HG02798 (cell line): ENCODE results near the gene SMARCA5.
"Not testable (repeated sequence)": the region's sequence is repeated elsewhere in the genome, so short reads cannot be mapped to it uniquely, and the experiment has no call there.

Experiments
- ATAC-seq: cut with Tn5 transposase; IDR thresholded peaks from one replicate; pipeline ENCODE4 v1.9.1; 2021; ENCODE audit warnings: mild to moderate bottlenecking; ENCODE audit not compliant: unreplicated experiment, poor library complexity

Gene SMARCA5, protein sequence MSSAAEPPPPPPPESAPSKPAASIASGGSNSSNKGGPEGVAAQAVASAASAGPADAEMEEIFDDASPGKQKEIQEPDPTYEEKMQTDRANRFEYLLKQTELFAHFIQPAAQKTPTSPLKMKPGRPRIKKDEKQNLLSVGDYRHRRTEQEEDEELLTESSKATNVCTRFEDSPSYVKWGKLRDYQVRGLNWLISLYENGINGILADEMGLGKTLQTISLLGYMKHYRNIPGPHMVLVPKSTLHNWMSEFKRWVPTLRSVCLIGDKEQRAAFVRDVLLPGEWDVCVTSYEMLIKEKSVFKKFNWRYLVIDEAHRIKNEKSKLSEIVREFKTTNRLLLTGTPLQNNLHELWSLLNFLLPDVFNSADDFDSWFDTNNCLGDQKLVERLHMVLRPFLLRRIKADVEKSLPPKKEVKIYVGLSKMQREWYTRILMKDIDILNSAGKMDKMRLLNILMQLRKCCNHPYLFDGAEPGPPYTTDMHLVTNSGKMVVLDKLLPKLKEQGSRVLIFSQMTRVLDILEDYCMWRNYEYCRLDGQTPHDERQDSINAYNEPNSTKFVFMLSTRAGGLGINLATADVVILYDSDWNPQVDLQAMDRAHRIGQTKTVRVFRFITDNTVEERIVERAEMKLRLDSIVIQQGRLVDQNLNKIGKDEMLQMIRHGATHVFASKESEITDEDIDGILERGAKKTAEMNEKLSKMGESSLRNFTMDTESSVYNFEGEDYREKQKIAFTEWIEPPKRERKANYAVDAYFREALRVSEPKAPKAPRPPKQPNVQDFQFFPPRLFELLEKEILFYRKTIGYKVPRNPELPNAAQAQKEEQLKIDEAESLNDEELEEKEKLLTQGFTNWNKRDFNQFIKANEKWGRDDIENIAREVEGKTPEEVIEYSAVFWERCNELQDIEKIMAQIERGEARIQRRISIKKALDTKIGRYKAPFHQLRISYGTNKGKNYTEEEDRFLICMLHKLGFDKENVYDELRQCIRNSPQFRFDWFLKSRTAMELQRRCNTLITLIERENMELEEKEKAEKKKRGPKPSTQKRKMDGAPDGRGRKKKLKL

DNA sequence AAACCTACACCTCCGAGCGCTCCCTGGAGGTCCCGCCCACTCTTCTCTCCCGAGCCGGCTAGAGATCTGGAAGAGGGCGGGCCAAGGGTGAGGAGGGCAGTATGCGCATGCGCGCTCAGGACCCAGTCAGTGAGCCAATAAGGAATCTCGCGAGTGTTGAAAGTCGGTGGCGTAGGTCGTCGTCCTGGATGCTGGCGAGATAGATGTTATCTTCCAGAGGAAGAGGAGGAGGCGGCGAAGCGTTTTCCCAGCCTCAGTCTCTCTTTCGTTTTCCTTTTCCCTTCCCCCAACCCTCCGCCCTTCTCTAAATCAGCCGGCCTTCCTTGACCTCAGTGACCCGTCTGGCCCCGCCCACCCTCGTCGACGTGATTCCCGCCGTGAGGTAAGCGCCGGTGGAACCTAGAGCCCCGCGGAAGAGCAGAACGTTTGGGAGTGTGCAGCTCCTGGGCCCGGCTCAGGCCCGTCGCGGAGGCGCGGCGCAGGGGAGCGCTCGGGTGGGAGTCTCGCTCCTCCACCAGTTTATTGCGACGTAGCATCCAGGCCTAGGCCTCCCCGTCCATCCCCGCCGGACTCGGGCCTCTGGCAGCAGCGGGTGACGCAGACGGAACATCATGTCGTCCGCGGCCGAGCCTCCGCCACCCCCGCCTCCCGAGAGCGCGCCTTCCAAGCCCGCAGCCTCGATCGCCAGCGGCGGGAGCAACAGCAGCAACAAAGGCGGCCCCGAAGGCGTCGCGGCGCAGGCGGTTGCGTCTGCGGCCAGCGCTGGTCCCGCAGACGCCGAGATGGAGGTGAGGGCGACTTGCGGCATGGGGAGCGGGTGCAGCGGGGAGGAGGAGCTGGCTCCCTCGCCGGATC is at the start of gene SMARCA5:
Gene SMARCA5, plus strand, starts transcription at position 389 of the 855 bp plus-strand sequence. Its CDS starts 223 bp downstream, at position 612.
- peak; percentile 88 for ATAC-seq

DNA sequence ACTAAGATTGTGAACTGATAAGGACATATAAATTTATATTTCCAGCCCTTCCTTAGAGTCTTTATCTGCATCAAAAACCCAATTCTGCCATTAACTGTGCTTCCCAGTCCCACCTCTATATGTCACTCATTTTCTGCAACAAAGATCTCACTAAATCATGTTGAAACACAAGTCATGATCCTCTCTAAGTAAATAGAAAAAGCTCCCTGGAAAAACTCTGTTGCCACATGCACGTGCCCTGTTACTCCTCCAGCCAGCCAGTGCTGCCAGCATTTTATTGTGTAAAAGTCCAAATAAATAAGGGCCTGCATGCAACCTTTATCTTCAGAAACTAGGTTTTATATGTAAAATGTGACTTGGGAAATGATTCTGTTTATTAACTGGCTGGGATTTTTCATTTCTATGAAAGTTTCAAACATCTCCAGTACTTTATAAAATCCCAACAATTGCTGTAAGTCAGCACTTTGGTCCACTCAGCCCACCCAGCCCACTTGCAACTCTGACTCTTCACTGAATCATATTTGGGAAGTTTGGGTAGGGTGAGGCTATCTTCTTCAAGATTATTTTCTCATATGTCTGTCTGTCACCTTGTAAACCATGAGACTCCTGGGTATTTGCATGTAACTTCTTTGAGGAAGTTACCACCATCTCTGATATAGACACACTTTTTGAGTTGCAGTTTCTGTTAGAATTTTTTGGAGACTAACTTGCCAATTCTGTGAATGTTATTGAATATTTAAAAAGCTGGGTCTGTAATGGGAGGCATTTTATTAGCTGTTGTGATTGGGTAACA is 40.0 kb upstream of the SMARCA5 start:
- ATAC-seq = peak; percentile 82

DNA sequence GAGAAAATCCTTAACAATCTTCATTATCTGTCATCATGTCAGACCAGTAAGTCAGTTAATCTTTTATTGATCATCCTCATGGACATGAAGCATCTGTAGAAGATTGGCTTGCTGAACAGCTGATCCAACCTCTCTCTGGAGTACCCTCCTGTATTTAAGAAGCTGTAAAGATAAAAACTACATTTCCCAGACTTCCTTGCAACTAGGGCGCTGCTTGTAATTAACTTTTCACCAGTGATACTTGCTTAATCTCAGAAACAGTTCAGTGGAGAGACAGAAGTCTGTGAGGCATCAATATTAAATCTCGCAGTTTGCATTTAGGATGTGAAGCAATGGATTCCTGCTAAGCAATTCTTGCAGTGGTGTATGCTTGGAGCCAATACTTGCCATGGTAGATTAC is 36.0 kb upstream of the SMARCA5 start:
- no peak for ATAC-seq

DNA sequence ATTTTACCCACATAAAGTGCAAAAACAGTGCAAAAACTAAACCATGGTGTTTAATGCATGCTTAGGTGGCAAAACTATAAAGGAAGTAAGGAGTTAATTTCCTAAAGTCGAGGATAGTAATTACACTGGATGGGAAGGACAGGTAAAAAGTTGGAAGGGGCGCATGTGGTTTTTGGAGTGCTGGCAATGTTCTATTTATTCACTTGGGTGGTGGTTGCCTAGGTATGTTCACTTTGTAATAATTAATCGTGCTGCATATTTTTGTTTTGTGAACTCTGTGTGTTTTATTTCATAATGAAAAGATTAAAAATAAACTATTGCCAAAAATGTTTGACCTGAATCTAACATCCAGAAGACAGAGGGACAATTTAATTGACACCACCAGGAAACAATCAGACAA is 32.1 kb upstream of the SMARCA5 start:
- ATAC-seq = no peak

DNA sequence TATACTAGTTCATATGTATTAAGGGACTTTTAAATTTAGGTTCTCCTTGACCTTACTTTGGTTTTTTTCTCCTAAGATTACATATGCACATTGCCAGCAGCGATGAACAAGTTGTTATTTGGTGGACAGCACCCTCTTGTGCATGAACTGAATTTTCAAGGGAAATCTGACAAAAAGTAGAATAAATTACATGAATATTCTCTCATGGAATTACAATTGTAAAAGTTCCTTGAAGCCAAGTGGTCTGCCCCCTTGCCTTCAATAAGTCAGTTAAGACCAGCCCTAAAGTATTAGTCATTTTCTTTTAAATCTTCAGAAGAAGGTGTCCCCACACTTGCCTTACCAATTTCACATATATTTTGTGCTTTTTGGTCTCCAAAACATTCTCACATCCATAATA is 30.7 kb upstream of the SMARCA5 start:
- peak; percentile 63 for ATAC-seq

DNA sequence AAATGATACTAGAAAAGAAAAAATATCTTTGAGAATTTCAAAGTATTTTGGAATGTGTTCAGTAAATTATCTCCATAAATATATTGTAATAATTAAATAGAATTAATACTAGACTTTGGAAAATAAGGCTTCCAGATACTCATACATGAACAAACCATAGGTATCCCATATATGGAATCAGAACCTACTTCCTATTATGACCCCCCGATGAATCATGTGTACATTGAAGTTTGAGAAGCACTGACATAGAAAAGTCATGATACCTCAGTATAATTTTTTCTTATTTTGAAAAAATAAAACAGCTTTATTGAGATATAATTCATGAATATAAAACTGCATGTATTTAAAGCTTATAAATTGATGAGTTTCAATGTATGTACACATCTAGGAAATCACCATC is 27.2 kb upstream of the SMARCA5 start:
- no peak for ATAC-seq

DNA sequence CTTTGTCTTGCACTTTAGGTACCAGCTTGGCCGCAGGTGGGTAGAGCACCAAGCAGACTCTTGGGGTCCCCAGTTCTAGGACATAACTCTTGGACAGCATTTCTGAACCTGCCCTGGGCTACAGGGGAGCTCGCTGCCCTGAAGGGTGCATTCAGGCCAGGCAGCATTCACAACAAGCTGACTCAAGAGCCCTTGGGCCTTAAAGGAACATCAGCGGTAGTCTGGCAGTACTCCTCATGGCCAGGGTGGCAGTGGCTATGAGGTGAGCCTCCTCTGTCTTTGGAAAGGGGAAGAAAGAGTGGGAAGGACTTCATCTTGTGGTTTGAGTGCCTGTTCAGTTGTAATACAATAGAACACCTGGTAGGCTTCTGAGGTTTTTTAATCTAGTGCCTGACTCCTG is 24.8 kb upstream of the SMARCA5 start:
- ATAC-seq = no peak

DNA sequence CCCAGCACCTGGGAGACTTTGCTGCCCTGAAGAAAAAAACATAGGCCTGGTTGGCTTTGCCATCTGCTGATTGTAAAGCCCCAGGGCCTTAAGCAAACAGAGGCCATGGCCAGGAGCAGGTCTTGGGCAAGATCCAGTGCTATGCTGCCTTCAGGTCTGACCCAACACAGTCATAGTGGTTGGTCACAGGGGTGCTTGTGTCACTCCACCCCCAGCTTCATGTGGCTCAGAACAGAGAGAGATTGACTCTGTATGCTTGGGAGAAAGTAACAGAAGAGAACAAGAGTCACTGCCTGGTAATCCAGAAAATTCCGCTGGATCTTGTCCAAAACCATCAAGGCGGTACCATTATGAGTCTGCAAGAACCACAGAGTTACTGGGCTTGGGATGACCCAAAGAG is 24.4 kb upstream of the SMARCA5 start:
- ATAC-seq = no peak

DNA sequence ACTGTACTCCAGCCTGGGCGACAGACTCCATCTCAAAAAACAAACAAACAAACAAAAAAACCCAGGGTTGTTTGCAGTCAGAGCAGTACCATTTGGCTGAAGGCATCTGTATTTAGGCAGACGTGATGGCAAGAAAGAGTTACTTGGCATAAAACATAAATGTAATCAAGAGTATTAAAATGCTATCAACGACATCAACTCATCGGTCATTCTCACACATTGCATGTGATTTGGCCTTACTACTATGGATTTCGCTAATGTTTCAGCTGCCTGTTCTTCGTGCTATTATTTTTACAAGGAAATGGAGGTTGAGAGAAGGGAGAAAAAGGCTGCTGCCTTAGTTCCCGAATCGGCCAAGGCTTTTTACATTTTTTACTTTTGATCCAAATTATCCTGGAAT is 15.5 kb upstream of the SMARCA5 start:
- ATAC-seq = no peak

DNA sequence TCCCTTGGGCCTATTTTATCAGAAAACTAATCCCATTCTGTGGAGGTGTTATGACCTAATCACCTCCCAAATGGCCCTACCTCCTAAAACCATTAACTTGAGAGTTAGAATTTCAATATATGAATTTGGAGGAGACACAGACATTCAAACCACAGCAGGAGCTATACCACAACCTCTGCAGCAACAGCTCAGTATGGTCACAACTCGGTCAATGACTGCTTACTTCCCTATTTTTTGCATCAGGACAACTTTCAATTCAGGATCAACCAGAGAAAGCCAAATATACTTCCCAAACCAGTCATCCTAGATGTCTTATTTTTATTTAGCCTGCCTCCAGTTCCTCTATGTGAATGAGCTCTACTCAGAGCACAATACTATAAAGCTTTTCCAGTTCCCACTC is 11.3 kb upstream of the SMARCA5 start:
- no peak for ATAC-seq

DNA sequence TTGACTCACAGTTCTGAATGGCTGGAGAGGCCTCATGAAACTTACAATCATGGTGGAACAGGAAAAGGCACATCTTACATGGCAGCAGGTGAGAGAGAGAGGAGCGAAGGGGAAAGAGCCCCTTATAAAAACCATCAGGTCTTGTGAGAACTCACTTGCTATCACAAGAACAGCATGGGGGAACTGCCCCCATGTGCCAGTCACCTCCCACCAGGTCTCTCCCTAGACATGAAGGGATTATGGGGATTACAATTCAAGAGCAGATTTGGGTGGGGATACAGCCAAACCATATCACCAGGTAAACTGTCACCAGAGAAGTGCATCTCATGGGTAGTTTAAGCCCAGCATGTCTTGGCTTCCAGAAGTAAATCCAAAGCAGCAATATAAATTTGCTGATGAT is 7.5 kb upstream of the SMARCA5 start:
- ATAC-seq = no peak

DNA sequence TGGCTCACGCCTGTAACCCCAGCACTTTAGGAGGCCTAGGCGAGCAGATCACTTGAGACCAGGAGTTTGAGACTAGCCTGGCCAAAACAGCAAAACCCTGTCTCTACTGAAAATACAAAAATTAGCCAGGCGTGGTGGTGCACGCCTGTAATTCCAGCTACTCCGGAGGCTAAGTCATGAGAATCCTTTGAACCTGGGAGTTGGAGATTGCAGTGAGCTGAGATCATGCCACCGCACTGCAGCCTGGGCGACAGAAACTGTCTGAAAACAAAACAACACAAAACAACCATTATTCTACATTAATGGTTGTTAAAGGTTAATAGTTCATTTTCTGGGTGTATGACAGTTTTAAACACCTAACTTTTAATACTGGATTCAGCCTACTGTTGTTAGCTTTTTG is 1.6 kb upstream of the SMARCA5 start:
- ATAC-seq = no peak

DNA sequence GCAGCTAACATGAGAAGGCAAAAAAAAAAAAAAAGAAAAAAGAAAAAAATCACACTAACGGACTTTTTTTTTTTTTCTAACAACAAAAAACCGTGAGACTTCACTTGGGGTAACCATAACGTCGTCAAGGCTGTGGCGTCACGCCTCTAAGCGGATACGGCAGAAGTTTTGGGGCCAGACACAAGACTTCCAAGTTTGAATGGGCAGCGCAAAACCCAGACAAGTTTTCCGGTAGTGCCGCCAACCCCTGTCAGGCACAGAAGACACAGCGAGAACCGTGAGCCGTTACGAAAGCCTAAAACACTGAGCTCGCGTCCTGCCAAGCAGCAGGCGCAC is 556 bp upstream of the SMARCA5 start:
- peak; percentile 37 for ATAC-seq

DNA sequence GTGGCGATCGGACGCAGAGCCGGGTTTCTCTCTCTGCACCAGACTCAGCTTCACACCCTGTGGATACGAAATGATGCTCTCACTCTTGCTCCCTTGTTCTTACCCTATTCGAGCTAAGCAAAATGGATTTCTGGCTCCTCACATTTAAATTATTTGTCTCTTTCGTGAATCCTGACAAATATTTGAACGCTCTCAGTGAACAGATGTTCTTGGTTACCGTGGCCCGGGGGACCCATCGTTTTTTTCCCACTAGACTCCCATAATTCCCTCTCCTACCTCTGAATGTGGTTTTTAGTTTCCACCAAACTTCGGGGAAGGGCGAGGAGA is 630 bp downstream of the SMARCA5 start:
- no peak for ATAC-seq

DNA sequence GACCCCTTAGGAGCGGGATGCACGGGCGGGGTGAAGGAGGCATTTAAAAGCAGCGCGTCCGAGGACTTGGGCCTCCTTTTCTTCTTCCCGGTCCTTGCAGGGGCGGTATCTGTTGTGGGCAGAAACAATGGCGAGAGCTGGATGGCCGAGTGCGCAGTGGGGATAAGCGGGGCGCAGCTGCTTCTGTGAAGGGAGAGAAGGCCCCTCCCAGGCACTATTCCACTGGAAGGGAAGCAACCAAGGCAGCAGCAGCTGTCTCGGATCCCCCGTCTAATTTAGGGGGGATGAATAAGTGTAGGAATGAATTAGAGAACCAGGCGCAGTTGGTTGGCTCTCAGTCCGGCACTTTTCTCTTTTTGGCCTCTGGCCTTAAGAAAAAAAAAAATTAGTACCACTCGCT is 995 bp downstream of the SMARCA5 start:
- no peak for ATAC-seq

DNA sequence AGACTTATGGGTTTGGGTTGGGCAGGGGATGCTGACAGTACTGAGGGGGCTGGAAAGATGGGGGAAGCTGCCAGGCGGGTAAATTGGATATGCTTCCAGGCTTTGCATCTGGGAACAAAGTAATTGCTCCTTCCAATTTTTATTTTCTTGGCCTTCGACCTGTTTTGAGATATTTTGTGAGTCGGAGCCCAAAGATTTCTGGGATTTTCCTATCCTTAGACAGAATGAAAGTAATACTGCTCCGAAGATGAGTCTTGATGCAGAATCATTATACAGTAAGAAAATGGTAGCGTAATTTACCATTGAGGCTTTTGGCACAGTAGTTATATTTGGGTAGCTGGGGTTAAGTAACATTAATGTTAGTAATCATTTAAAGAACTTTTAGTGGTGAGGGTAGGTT is 1.4 kb downstream of the SMARCA5 start:
- ATAC-seq = no peak

DNA sequence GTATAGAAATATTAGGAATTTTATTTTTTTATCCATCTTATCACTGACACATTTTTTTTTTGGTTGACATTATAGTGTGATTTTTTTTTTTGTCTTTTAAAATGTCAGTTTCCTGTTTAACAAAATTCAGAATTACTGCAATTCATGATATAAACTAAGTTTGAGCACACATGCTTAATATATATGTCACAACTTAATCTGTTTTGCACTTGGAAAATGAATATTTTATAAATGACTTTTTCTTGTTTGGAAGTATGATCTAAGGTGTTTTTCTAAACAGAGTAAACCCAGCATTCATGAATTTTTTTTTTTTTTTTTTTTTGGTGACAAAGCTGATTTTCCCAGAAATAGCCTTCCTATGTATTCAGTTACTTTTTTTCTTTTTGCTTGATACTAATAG is 2.4 kb downstream of the SMARCA5 start:
- no peak for ATAC-seq

DNA sequence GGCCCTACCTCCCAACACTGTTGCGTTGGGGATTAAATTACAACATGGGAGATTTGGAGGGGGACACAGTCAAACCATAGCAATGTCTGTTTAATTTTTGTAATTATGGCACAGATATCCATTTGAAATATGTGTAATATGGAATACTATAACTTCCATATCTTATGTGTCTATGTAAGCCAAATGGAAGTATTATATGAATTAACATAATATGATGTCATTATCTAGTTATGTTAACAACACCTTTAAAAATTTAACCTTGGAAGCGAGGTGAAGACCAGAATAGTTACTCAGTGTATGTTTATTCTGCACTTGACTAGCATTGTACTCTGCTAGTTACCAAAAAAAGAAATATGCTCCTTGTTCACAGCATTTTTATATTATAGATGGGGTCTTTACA is 4.3 kb downstream of the SMARCA5 start:
- ATAC-seq = no peak

DNA sequence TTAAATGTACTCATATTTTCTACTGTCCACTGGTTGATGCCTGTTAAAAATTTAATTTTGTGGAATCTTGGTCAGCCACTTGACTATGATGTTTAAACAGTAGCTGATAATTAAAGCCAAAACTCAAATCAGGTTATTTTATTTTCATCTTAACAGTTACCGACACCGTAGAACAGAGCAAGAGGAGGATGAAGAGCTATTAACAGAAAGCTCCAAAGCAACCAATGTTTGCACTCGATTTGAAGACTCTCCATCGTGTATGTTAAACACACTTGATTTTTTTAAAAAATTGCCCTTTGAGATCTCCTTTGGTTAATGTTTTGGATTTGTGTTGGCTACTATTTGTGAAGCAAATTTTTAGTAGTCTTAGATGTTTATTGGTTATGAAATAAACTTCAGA is 10.7 kb downstream of the SMARCA5 start:
- no peak for ATAC-seq

DNA sequence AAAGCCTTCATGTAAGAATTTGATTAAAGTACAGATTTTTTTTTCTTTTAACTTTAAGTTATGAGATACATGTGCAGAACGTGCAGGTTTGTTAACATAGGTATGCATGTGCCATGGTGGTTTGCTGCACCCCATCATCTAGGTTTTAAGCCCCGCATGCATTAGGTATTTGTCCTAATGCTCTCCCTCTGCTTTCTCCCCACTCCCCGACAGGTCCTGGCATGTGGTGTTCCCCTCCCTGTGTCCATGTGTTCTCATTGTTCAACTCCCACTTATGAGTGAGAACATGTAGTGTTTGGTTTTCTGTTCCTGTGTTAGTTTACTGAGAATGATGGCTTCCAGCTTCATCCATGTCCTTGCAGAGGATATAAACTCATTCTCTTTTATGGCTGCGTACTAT is 14.5 kb downstream of the SMARCA5 start:
- ATAC-seq = not testable (repeated sequence)
